ENCODE results near the gene LIPM.

LIPM gene

DNA sequence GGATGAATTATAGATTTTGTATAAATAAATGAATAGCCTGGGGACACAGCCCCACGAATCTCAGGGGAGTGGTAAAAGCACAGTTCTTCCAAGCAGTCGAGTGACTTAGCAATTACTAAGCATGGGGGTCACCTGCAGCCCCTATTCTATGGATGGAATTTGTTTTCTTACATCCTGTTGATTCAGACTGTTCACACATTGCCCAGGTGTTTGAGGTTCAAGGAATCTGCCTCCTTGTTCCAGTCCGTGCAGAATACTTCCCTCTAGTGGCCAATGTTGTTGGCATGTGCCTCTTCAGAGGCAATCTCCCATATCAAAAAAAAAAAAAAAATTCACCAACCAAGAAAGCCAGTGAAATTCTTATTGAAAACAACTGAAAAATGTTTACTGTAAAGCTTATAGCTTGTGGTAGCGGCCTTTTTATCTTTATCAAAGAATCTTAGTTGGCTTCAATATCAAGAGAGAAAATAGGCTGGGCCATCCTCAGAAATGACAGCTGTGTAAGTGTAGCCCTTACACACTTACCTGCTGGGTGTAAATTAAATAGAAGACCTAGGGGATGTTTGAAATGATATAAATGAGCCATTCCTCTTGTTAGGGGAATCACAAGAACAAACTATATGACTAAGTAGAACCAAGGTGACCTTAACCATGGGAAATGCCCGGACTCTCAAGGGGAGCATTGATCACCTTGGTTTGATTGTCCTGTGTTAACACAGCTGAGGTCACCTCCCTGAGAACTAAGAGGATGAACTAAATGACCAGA is 7.8 kb downstream of the LIPM start:
- no peaks in the 10 kb centered on the region for H3K9me3 ChIP-seq (ENCODE audit: control extremely low read depth in 1 of 5, control insufficient read depth in 4 of 5, insufficient read depth in 2 of 5, low read depth in 1 of 5, low read length in 4 of 5)
- peak; percentile 69 to 78 (median 77) for DNase-seq
- peaks cover 4 to 9% (median 6%) of the 10 kb centered on the region in 4 experiments for H3K4me1 ChIP-seq (ENCODE audit: control extremely low read depth in 1 of 4, control insufficient read depth in 4 of 4, insufficient read depth in 4 of 4, low read length in 3 of 4)
- CTCF ChIA-PET: interaction anchor here (0.6 to 2.6 kb wide), 26 partner anchors 8 to 1161 kb away, joined by 3 to 15 read pairs (median 4); partner anchors contain the start of gene LIPN
- WGBS (ENCODE audit: insufficient coverage): 57% methylated on average over 4 of the region's 5 CpGs
- no peaks in the 10 kb centered on the region for H3K27me3 ChIP-seq (replicated peaks in 2 of 5; ENCODE audit: control insufficient read depth in 4 of 5, insufficient read depth in 5 of 5, low read length in 4 of 5)
- H3K36me3 ChIP-seq (ENCODE audit: control insufficient read depth in 4 of 4, insufficient read depth in 4 of 4, low read length in 3 of 4): no peaks in the 10 kb centered on the region
- H3K4me3 ChIP-seq (ENCODE audit: control insufficient read depth in 1 of 7, extremely low read depth in 1 of 7, insufficient read depth in 4 of 7, low read depth in 2 of 7, low read length in 6 of 7): no peak overlapping the region
- POLR2A ChIA-PET: interaction anchor here (0.7 kb wide), 1 partner anchor 357 kb away, joined by 11 read pairs; no protein-coding TSS in a partner anchor
- H3K27ac ChIP-seq (ENCODE audit: insufficient read depth in 1 of 2, low read depth in 1 of 2, low read length in 2 of 2, poor library complexity in 1 of 2, severe bottlenecking in 2 of 2): no peak overlapping the region

DNA sequence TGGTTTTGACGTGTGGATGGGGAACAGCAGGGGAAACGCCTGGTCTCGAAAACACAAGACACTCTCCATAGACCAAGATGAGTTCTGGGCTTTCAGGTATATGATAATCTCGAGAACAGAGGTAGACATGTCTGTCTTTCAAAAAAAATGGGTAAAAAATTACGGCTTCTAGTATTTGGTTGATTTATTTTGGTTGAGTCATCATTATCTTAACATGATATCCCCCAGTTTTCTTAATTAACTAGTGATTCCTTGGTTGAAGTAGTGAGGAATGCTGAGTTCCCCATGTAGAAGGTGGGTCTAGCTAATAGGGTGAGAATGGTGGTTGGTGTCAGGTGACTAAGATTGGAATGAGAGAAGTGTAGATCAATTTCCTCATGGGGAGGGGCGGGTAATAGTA is 10.7 kb downstream of the LIPM start:
- POLR2A ChIA-PET: no interaction called here
- Histone ChIP-seq H3K9me3 (ENCODE audit: control extremely low read depth in 1 of 5, control insufficient read depth in 4 of 5, insufficient read depth in 2 of 5, low read depth in 1 of 5, low read length in 4 of 5) (no peaks in the 10 kb centered on the region), H3K27me3 (replicated peaks in 2 of 5; ENCODE audit: control insufficient read depth in 4 of 5, insufficient read depth in 5 of 5, low read length in 4 of 5) (no peaks in the 10 kb centered on the region), H3K4me1 (ENCODE audit: control extremely low read depth in 1 of 4, control insufficient read depth in 4 of 4, insufficient read depth in 4 of 4, low read length in 3 of 4) (no peaks in the 10 kb centered on the region), H3K36me3 (ENCODE audit: control insufficient read depth in 4 of 4, insufficient read depth in 4 of 4, low read length in 3 of 4) (no peaks in the 10 kb centered on the region), H3K4me3 (ENCODE audit: control insufficient read depth in 1 of 7, extremely low read depth in 1 of 7, insufficient read depth in 4 of 7, low read depth in 2 of 7, low read length in 6 of 7) (no peak overlapping the region), H3K27ac (ENCODE audit: insufficient read depth in 1 of 2, low read depth in 1 of 2, low read length in 2 of 2, poor library complexity in 1 of 2, severe bottlenecking in 2 of 2) (no peak overlapping the region)
- DNase-seq: no peak
- CTCF ChIA-PET: interaction anchor here (1.3 to 1.6 kb wide), 2 partner anchors 8 to 124 kb away, joined by 3 to 5 read pairs; no protein-coding TSS in a partner anchor
- WGBS (ENCODE audit: insufficient coverage): 97% methylated on average over 5 of the region's 6 CpGs

DNA sequence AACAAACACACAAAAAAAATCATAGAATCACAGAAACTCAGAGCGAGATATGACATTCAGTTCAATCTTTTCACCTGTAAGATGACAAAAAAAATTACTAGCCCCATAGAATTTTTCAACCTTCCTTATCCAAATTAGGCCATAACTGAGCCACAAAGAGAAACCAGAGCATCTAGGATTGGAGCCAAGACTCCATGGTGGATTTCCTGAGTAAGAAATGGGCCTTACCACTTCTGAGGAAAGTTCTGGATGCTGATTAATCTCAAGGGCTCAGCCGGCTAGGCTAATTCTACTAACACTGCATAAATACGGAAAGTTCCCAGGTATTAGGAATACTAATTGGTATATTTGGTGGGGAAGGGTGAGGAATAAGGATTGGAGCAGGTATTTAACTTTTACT is 16.8 kb downstream of the LIPM start:
- CTCF ChIA-PET: no interaction called here
- Histone ChIP-seq H3K27ac (ENCODE audit: insufficient read depth in 1 of 2, low read depth in 1 of 2, low read length in 2 of 2, poor library complexity in 1 of 2, severe bottlenecking in 2 of 2) (no peak overlapping the region), H3K4me3 (ENCODE audit: control insufficient read depth in 1 of 7, extremely low read depth in 1 of 7, insufficient read depth in 4 of 7, low read depth in 2 of 7, low read length in 6 of 7) (no peak overlapping the region), H3K36me3 (ENCODE audit: control insufficient read depth in 4 of 4, insufficient read depth in 4 of 4, low read length in 3 of 4) (no peaks in the 10 kb centered on the region), H3K27me3 (replicated peaks in 2 of 5; ENCODE audit: control insufficient read depth in 4 of 5, insufficient read depth in 5 of 5, low read length in 4 of 5) (no peaks in the 10 kb centered on the region), H3K9me3 (ENCODE audit: control extremely low read depth in 1 of 5, control insufficient read depth in 4 of 5, insufficient read depth in 2 of 5, low read depth in 1 of 5, low read length in 4 of 5) (no peaks in the 10 kb centered on the region), H3K4me1 (ENCODE audit: control extremely low read depth in 1 of 4, control insufficient read depth in 4 of 4, insufficient read depth in 4 of 4, low read length in 3 of 4) (peaks cover 0 to 2% (median 0%) of the 10 kb centered on the region in 4 experiments)
- POLR2A ChIA-PET: no interaction called here
- 100% methylated on average over 1 of the region's 3 CpGs for WGBS (ENCODE audit: insufficient coverage)
- no peak for DNase-seq

- no peaks in the 10 kb centered on the region for H3K9me3 ChIP-seq (ENCODE audit: control extremely low read depth in 1 of 5, control insufficient read depth in 4 of 5, insufficient read depth in 2 of 5, low read depth in 1 of 5, low read length in 4 of 5)
- DNase-seq: peak in 2 of 3 donors; percentile 28 to 31
- no peaks in the 10 kb centered on the region for H3K36me3 ChIP-seq (ENCODE audit: control insufficient read depth in 4 of 4, insufficient read depth in 4 of 4, low read length in 3 of 4)
- H3K27me3 ChIP-seq (replicated peaks in 2 of 5; ENCODE audit: control insufficient read depth in 4 of 5, insufficient read depth in 5 of 5, low read length in 4 of 5): no peaks in the 10 kb centered on the region
- H3K27ac ChIP-seq (ENCODE audit: insufficient read depth in 1 of 2, low read depth in 1 of 2, low read length in 2 of 2, poor library complexity in 1 of 2, severe bottlenecking in 2 of 2): no peak overlapping the region
- H3K4me3 ChIP-seq (ENCODE audit: control insufficient read depth in 1 of 7, extremely low read depth in 1 of 7, insufficient read depth in 4 of 7, low read depth in 2 of 7, low read length in 6 of 7): no peak overlapping the region
- CTCF ChIA-PET: interaction anchor here (1.2 to 3.0 kb wide), 4 partner anchors 8 to 93 kb away, joined by 3 to 15 read pairs (median 6); no protein-coding TSS in a partner anchor
- H3K4me1 ChIP-seq (ENCODE audit: control extremely low read depth in 1 of 4, control insufficient read depth in 4 of 4, insufficient read depth in 4 of 4, low read length in 3 of 4): peaks cover 0 to 3% (median 0%) of the 10 kb centered on the region in 4 experiments
- POLR2A ChIA-PET: no interaction called here
These were observed 18.3 kb downstream of the LIPM start for GRCh38 chr10:88820748-88821401.

DNA sequence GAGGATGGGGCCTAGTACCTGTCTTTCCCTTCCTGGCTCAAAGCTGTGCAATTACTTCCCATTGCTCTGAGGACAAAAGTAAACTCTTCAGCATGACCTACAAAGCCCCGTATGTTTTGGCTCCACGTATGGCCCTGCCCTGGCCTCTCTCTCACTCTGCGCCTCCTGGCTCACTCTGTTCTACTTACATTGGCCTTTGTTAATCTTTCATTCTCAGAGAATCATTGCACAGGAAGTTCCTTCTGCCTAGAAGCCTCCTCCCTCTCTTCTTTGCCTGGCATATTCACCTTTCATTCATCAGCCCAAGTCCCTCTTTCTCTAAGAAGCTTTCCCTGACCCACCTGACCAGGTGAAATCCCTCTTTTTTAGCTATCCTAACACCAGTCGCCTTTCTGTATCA is 23.9 kb downstream of the LIPM start:
- POLR2A ChIA-PET: no interaction called here

GRCh38 chr10:88827671-88828070 is 25.1 kb downstream of the LIPM start:
- POLR2A ChIA-PET: no interaction called here
- Histone ChIP-seq H3K4me1 (ENCODE audit: control extremely low read depth in 1 of 4, control insufficient read depth in 4 of 4, insufficient read depth in 4 of 4, low read length in 3 of 4) (peaks cover 3 to 17% (median 11%) of the 10 kb centered on the region in 4 experiments), H3K27ac (ENCODE audit: insufficient read depth in 1 of 2, low read depth in 1 of 2, low read length in 2 of 2, poor library complexity in 1 of 2, severe bottlenecking in 2 of 2) (no peak overlapping the region), H3K4me3 (ENCODE audit: control insufficient read depth in 1 of 7, extremely low read depth in 1 of 7, insufficient read depth in 4 of 7, low read depth in 2 of 7, low read length in 6 of 7) (no peak overlapping the region), H3K27me3 (replicated peaks in 2 of 5; ENCODE audit: control insufficient read depth in 4 of 5, insufficient read depth in 5 of 5, low read length in 4 of 5) (no peaks in the 10 kb centered on the region), H3K36me3 (ENCODE audit: control insufficient read depth in 4 of 4, insufficient read depth in 4 of 4, low read length in 3 of 4) (no peaks in the 10 kb centered on the region), H3K9me3 (ENCODE audit: control extremely low read depth in 1 of 5, control insufficient read depth in 4 of 5, insufficient read depth in 2 of 5, low read depth in 1 of 5, low read length in 4 of 5) (no peaks in the 10 kb centered on the region)
- no peak for DNase-seq
- WGBS (ENCODE audit: insufficient coverage): no CpG with 5 or more reads among the region's 2 CpGs
- CTCF ChIA-PET: interaction anchor here (0.7 to 2.4 kb wide), 4 partner anchors 8 to 229 kb away, joined by 3 to 7 read pairs (median 4); no protein-coding TSS in a partner anchor

More for the DNA sequence above, 23.9 kb downstream of the LIPM start:
- DNase-seq: no peak
- 93% methylated on average over 3 of the region's 4 CpGs for whole genome bisulfite sequencing (ENCODE audit: insufficient coverage)
- CTCF ChIA-PET: interaction anchor here (0.8 to 2.4 kb wide), 4 partner anchors 9 to 107 kb away, joined by 3 to 7 read pairs (median 3); no protein-coding TSS in a partner anchor
- Histone ChIP-seq H3K9me3 (ENCODE audit: control extremely low read depth in 1 of 5, control insufficient read depth in 4 of 5, insufficient read depth in 2 of 5, low read depth in 1 of 5, low read length in 4 of 5) (no peaks in the 10 kb centered on the region), H3K4me1 (ENCODE audit: control extremely low read depth in 1 of 4, control insufficient read depth in 4 of 4, insufficient read depth in 4 of 4, low read length in 3 of 4) (peaks cover 0 to 14% (median 6%) of the 10 kb centered on the region in 4 experiments), H3K4me3 (ENCODE audit: control insufficient read depth in 1 of 7, extremely low read depth in 1 of 7, insufficient read depth in 4 of 7, low read depth in 2 of 7, low read length in 6 of 7) (no peak overlapping the region), H3K36me3 (ENCODE audit: control insufficient read depth in 4 of 4, insufficient read depth in 4 of 4, low read length in 3 of 4) (no peaks in the 10 kb centered on the region), H3K27ac (ENCODE audit: insufficient read depth in 1 of 2, low read depth in 1 of 2, low read length in 2 of 2, poor library complexity in 1 of 2, severe bottlenecking in 2 of 2) (no peak overlapping the region), H3K27me3 (replicated peaks in 2 of 5; ENCODE audit: control insufficient read depth in 4 of 5, insufficient read depth in 5 of 5, low read length in 4 of 5) (no peaks in the 10 kb centered on the region)

GRCh38 chr10:88828310-88828709 is 25.8 kb downstream of the LIPM start:
- no CpG with 5 or more reads among the region's 1 CpG for WGBS (ENCODE audit: insufficient coverage)
- no peaks in the 10 kb centered on the region for H3K36me3 ChIP-seq (ENCODE audit: control insufficient read depth in 4 of 4, insufficient read depth in 4 of 4, low read length in 3 of 4)
- H3K4me1 ChIP-seq (ENCODE audit: control extremely low read depth in 1 of 4, control insufficient read depth in 4 of 4, insufficient read depth in 4 of 4, low read length in 3 of 4): peaks cover 9 to 23% (median 17%) of the 10 kb centered on the region in 4 experiments
- CTCF ChIA-PET: interaction anchor here (0.7 to 1.2 kb wide), 2 partner anchors 9 to 35 kb away, joined by 3 to 4 read pairs; no protein-coding TSS in a partner anchor
- no peak for DNase-seq
- H3K9me3 ChIP-seq (ENCODE audit: control extremely low read depth in 1 of 5, control insufficient read depth in 4 of 5, insufficient read depth in 2 of 5, low read depth in 1 of 5, low read length in 4 of 5): no peaks in the 10 kb centered on the region
- no peak overlapping the region for H3K4me3 ChIP-seq (ENCODE audit: control insufficient read depth in 1 of 7, extremely low read depth in 1 of 7, insufficient read depth in 4 of 7, low read depth in 2 of 7, low read length in 6 of 7)
- no peak overlapping the region for H3K27ac ChIP-seq (ENCODE audit: insufficient read depth in 1 of 2, low read depth in 1 of 2, low read length in 2 of 2, poor library complexity in 1 of 2, severe bottlenecking in 2 of 2)
- POLR2A ChIA-PET: no interaction called here
- no peaks in the 10 kb centered on the region for H3K27me3 ChIP-seq (replicated peaks in 2 of 5; ENCODE audit: control insufficient read depth in 4 of 5, insufficient read depth in 5 of 5, low read length in 4 of 5)

Data from common myeloid progenitor, CD34-positive (primary cell).